Measurements from ENCODE around the gene SH2D6. TPM values are rescaled to one million over a fixed set of nuclear protein-coding genes. Genes with fewer than 3 reads are reported as not detected.
"Not testable (repeated sequence)": the region's sequence is repeated elsewhere in the genome, so short reads cannot be mapped to it uniquely, and the experiment has no call there.

Gene SH2D6
- total RNA-seq, 2 experiments from 2014 or later: 0.30 TPM; not detected in 1

DNA sequence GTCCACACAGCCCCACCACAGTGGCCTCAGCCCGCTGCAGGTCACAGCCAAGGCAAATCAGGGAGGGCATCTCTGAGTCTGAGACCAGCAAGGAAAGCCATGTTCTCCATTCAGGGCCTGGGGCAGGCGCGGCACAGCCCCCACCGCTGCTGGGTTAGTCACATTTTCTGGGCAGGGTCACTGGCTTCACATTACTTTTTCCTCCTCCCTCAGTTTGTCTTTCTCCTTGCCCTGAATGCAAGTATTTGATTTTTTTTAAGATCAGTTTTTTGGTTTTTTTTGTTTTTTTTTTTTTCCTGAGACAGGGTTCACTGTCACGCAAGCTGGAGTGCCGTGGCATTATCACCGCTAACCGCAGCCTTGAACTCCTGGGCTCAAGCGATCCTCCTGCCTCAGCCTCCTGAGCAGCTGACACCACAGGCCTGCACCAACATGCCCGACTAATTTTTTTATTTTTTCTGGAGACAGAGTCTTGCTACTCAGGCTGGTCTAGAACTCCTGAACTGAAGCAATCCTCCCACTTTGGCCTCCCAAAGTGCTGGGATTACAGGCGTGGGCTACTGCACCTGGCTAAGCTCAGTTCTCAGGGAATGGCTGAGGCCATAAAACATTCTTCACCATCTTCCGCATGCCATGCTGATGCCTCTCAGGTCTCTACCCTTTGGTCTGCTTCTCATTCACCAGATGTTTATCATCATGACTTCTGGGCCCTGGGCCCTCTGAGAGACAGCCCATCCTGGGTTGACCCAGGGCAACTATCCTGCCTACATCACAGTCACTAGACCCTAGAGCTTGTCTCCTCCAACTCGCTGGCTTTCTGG is 7.7 kb upstream of the SH2D6 start:
- Histone ChIP-seq H3K27ac (ENCODE audit: low read depth in 1 of 2, low read length in 2 of 2) (no peak overlapping the region), H3K36me3 (ENCODE audit: insufficient read depth, low read length) (no peaks in the 10 kb centered on the region), H3K27me3 (ENCODE audit: control insufficient read depth in 1 of 2, insufficient read depth in 2 of 2, low read length in 2 of 2) (peaks cover 0 to 5% of the 10 kb centered on the region in 2 experiments), H3K4me1 (ENCODE audit: insufficient read depth, low read length) (peaks cover 62% of the 10 kb centered on the region), H3K9me3 (ENCODE audit: control insufficient read depth in 1 of 2, insufficient read depth in 1 of 2, low read length in 2 of 2) (no peaks in the 10 kb centered on the region), H3K4me3 (ENCODE audit: low read length) (peak overlapping the region; percentile 56)
- TF ChIP-seq, protein P1, sequence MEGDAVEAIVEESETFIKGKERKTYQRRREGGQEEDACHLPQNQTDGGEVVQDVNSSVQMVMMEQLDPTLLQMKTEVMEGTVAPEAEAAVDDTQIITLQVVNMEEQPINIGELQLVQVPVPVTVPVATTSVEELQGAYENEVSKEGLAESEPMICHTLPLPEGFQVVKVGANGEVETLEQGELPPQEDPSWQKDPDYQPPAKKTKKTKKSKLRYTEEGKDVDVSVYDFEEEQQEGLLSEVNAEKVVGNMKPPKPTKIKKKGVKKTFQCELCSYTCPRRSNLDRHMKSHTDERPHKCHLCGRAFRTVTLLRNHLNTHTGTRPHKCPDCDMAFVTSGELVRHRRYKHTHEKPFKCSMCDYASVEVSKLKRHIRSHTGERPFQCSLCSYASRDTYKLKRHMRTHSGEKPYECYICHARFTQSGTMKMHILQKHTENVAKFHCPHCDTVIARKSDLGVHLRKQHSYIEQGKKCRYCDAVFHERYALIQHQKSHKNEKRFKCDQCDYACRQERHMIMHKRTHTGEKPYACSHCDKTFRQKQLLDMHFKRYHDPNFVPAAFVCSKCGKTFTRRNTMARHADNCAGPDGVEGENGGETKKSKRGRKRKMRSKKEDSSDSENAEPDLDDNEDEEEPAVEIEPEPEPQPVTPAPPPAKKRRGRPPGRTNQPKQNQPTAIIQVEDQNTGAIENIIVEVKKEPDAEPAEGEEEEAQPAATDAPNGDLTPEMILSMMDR (IDR thresholded peaks at IDR 0.05): no peak
- ATAC-seq (ENCODE audit: poor library complexity): no peak
- peak in 1 of 14 experiments; percentile 29 for DNase-seq
- H3K4me1 Mint-ChIP-seq (ENCODE audit: low read depth): peaks cover 59% of the 10 kb centered on the region
- peaks cover 4% of the 10 kb centered on the region for H3K27me3 Mint-ChIP-seq
- H3K9me3 Mint-ChIP-seq: no peaks in the 10 kb centered on the region
- CTCF ChIA-PET: no interaction called here
- POLR2A ChIA-PET: no interaction called here
- H3K27ac Mint-ChIP-seq: peak overlapping the region; percentile 77
- intact Hi-C loops (cut with DNase I, micrococcal nuclease): loop anchor here (5.0 to 10.0 kb wide), 2 partner anchors 53 to 56 kb away; partner anchors contain the start of genes ELMOD3 (in 1 of the 2) and RETSAT (in 1 of the 2)
- H3K4me3 Mint-ChIP-seq: peak overlapping the region; percentile 81
- no peaks in the 10 kb centered on the region for H3K36me3 Mint-ChIP-seq (ENCODE audit: low read depth)

DNA sequence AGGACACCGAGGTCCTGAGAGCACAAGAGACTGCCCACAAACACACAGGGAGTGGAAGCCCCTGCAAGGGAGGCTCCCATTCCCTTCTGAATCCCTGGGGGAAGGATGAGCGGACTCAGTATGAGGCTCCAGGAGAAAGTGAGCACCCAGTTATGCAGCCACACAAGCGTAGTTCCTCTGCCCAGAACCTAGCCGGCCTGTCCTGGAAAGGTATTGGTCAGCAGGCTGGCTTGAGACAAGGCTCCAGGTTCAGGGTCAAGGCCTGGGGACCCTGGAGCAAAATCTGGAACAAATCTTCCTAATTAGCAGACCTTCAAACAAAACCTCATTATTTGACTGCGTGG is 7.1 kb upstream of the SH2D6 start:
- ATAC-seq (ENCODE audit: poor library complexity): no peak
- Histone ChIP-seq H3K36me3 (ENCODE audit: insufficient read depth, low read length) (no peaks in the 10 kb centered on the region), H3K4me3 (ENCODE audit: low read length) (no peak overlapping the region), H3K27me3 (ENCODE audit: control insufficient read depth in 1 of 2, insufficient read depth in 2 of 2, low read length in 2 of 2) (peaks cover 0 to 5% of the 10 kb centered on the region in 2 experiments), H3K4me1 (ENCODE audit: insufficient read depth, low read length) (peaks cover 56% of the 10 kb centered on the region), H3K9me3 (ENCODE audit: control insufficient read depth in 1 of 2, insufficient read depth in 1 of 2, low read length in 2 of 2) (no peaks in the 10 kb centered on the region), H3K27ac (ENCODE audit: low read depth in 1 of 2, low read length in 2 of 2) (no peak overlapping the region)
- Mint-ChIP-seq H3K4me3 (peak overlapping the region; percentile 81), H3K27ac (peak overlapping the region; percentile 77), H3K36me3 (ENCODE audit: low read depth) (no peaks in the 10 kb centered on the region), H3K27me3 (peaks cover 4% of the 10 kb centered on the region), H3K9me3 (no peaks in the 10 kb centered on the region), H3K4me1 (ENCODE audit: low read depth) (peaks cover 53% of the 10 kb centered on the region)
- CTCF ChIA-PET: no interaction called here
- TF ChIP-seq, protein P1 (IDR thresholded peaks at IDR 0.05): no peak
- POLR2A ChIA-PET: no interaction called here
- DNase-seq: no peak
- intact Hi-C loops (cut with DNase I, micrococcal nuclease): loop anchor here (5.0 to 10.0 kb wide), 2 partner anchors 54 to 57 kb away; partner anchors contain the start of genes ELMOD3 (in 1 of the 2) and RETSAT (in 1 of the 2)

DNA sequence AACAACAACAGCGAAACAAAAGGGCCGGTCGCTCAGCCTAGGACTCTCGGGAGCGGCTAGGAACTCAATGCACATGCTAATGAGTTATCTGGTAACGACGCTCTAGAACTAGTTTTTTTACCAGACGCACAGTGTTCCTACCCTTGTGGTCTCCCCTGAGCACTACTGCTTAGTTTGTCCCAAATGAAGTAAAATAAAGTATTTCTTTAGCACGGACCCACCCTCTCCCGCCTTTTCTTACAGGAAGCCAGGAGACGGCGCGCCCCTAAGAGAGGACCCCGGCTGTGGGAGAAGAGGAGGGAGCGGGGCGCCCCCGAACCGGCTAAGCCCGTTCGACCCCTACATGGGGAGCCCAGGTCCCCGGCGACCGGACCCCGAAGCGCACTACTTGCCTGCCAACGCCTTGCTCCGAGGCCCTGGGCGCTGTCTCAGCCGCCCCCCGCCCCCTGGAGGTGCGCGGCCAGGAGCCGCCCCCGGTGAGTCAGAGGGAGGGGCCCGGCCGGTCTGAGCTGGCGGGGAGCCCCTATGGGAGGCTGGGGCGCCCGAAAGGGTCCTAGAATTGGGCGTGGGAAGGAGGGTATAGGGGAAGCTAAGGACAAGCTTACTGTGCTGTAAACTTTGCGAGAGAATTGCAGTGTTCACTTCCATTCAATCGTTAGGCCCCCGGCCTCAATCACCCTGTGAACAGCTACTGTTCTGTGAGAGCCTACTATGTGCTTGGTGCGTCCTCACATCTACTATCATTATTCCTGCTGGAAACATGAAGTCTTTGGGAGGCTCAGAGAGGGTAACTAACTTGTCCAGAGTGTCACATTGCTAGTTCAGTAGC is 4.7 kb upstream of the SH2D6 start:
- Histone ChIP-seq H3K36me3 (ENCODE audit: insufficient read depth, low read length) (no peaks in the 10 kb centered on the region), H3K9me3 (ENCODE audit: control insufficient read depth in 1 of 2, insufficient read depth in 1 of 2, low read length in 2 of 2) (no peaks in the 10 kb centered on the region), H3K27ac (ENCODE audit: low read depth in 1 of 2, low read length in 2 of 2) (no peak overlapping the region), H3K4me1 (ENCODE audit: insufficient read depth, low read length) (peaks cover 42% of the 10 kb centered on the region), H3K4me3 (ENCODE audit: low read length) (peak overlapping the region; percentile 16), H3K27me3 (ENCODE audit: control insufficient read depth in 1 of 2, insufficient read depth in 2 of 2, low read length in 2 of 2) (peaks cover 0 to 5% of the 10 kb centered on the region in 2 experiments)
- peak overlapping the region; percentile 58 for H3K27ac Mint-ChIP-seq
- CTCF ChIA-PET: interaction anchor here (1.4 kb wide), 1 partner anchor 138 kb away, joined by 4 read pairs; no protein-coding TSS in a partner anchor
- DNase-seq (peak in 8 of 14 experiments; percentile 18 to 63 (median 52)), ATAC-seq (ENCODE audit: poor library complexity) (peak; percentile 20)
- TF ChIP-seq, protein P1 (IDR thresholded peaks at IDR 0.05): no peak
- no peaks in the 10 kb centered on the region for H3K9me3 Mint-ChIP-seq
- intact Hi-C loops (cut with DNase I, micrococcal nuclease): loop anchor here (5.0 to 10.0 kb wide), 2 partner anchors 57 to 59 kb away; partner anchors contain the start of genes ELMOD3 (in 1 of the 2) and RETSAT (in 1 of the 2)
- POLR2A ChIA-PET: interaction anchor here (0.9 to 2.1 kb wide), 5 partner anchors 8 to 198 kb away, joined by 3 to 5 read pairs (median 3); partner anchors contain the start of genes C2orf68, ELMOD3 and RETSAT
- peaks cover 4% of the 10 kb centered on the region for H3K27me3 Mint-ChIP-seq
- H3K4me3 Mint-ChIP-seq: peak overlapping the region; percentile 86
- H3K4me1 Mint-ChIP-seq (ENCODE audit: low read depth): peaks cover 44% of the 10 kb centered on the region
- peaks cover 4% of the 10 kb centered on the region for H3K36me3 Mint-ChIP-seq (ENCODE audit: low read depth)

DNA sequence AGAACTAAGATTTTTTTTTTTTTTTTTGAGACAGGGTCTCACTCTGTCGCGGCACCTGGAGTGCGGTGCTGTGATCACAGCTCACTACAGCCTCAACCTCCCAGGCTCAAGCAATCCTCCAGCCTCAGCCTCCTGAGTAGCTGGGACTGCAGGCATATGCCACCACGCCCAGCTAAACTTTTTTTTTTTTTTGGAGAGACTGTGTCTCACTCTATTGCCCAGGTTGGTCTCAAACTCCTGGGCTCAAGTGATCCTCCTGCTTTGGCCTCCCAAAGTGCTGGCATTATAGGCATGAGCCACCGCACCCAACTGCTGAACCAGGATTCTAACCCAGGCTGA is 4.1 kb upstream of the SH2D6 start:
- H3K4me3 ChIP-seq (ENCODE audit: low read length); H3K27me3 Mint-ChIP-seq; H3K27ac Mint-ChIP-seq; DNase-seq; H3K36me3 Mint-ChIP-seq (ENCODE audit: low read depth); H3K36me3 ChIP-seq (ENCODE audit: insufficient read depth, low read length); H3K27ac ChIP-seq (ENCODE audit: low read depth in 1 of 2, low read length in 2 of 2); H3K4me3 Mint-ChIP-seq; H3K9me3 Mint-ChIP-seq; H3K27me3 ChIP-seq (ENCODE audit: control insufficient read depth in 1 of 2, insufficient read depth in 2 of 2, low read length in 2 of 2); H3K9me3 ChIP-seq (ENCODE audit: control insufficient read depth in 1 of 2, insufficient read depth in 1 of 2, low read length in 2 of 2); ATAC-seq (ENCODE audit: poor library complexity): not testable (repeated sequence)
- ChIA-PET POLR2A (interaction anchor here (0.9 to 2.1 kb wide), 4 partner anchors 9 to 197 kb away, joined by 3 to 5 read pairs (median 3); partner anchors contain the start of genes C2orf68, ELMOD3 and RETSAT), CTCF (interaction anchor here (1.4 kb wide), 1 partner anchor 138 kb away, joined by 4 read pairs; no protein-coding TSS in a partner anchor)
- intact Hi-C loops (cut with DNase I, micrococcal nuclease): loop anchor here (5.0 to 10.0 kb wide), 2 partner anchors 57 to 60 kb away; partner anchors contain the start of genes ELMOD3 (in 1 of the 2) and RETSAT (in 1 of the 2)
- peaks cover 42% of the 10 kb centered on the region for H3K4me1 ChIP-seq (ENCODE audit: insufficient read depth, low read length)
- peaks cover 44% of the 10 kb centered on the region for H3K4me1 Mint-ChIP-seq (ENCODE audit: low read depth)
